Astrocyte (in vitro differentiated cells and primary cell): ENCODE results near the gene SLC17A2.

ENCODE experiments used
- EZH2 ChIP-seq: IDR thresholded peaks from 2 replicates; pipeline ENCODE4 v1.6.1; 2012; ENCODE audit warnings: mild to moderate bottlenecking, low read length, inconsistent platforms; ENCODE audit not compliant: insufficient read depth
- TF ChIP-seq, protein P1 (sequence below): IDR thresholded peaks from 2 replicates; pipeline ENCODE4 v1.5.1; 2011; ENCODE audit warnings: low read depth, mild to moderate bottlenecking, inconsistent platforms, low read length, moderate library complexity; ENCODE audit not compliant: insufficient read depth

DNA sequence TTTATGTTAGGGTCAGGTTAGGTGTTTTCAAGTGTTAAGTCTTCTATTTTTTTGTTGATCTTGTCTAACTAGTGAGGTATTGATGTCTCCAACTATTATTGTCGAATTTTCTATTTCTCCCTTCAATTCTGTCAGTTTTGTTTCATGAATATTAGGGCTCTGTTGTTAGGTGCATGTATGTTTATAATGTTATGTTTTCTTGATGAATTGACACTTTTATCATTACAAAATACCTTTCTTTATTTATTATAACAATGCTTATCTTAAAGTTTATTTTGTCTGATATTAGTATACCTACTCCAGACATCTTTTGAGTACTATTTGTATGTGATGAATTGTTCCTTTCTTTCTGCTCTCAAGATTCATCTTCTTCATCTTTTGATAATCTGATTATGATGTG, 19.2 kb upstream of the SLC17A2 start:
- TF ChIP-seq, protein P1, sequence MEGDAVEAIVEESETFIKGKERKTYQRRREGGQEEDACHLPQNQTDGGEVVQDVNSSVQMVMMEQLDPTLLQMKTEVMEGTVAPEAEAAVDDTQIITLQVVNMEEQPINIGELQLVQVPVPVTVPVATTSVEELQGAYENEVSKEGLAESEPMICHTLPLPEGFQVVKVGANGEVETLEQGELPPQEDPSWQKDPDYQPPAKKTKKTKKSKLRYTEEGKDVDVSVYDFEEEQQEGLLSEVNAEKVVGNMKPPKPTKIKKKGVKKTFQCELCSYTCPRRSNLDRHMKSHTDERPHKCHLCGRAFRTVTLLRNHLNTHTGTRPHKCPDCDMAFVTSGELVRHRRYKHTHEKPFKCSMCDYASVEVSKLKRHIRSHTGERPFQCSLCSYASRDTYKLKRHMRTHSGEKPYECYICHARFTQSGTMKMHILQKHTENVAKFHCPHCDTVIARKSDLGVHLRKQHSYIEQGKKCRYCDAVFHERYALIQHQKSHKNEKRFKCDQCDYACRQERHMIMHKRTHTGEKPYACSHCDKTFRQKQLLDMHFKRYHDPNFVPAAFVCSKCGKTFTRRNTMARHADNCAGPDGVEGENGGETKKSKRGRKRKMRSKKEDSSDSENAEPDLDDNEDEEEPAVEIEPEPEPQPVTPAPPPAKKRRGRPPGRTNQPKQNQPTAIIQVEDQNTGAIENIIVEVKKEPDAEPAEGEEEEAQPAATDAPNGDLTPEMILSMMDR = no peak
- no peak for TF ChIP-seq EZH2
